Posterior cingulate gyrus (tissue), 11 donors: Measurements from ENCODE around the gene GPR75.
"Not testable (repeated sequence)": the region's sequence is repeated elsewhere in the genome, so short reads cannot be mapped to it uniquely, and the experiment has no call there.

Experiments used
- DNase-seq, 10 donors: peaks; one replicate each; pipeline versions ENCODE4 v3.0.0 to v3.0.0-alpha.2; 2020 to 2021; ENCODE audit warnings: mixed read lengths in 3 of 10
- intact Hi-C: fragments of 100-400 bp; cut with DNase I; formaldehyde crosslinking; loops from one replicate; pipeline ENCODE4 v1.15.1; 2023

Gene GPR75

GRCh38 chr2:53856272-53856671 is 3.5 kb downstream of the GPR75 start:
- intact Hi-C loops, result no loop called here
- DNase-seq, result no peak

- intact Hi-C loops, result no loop called here
- DNase-seq, result no peak
These were observed 5.1 kb downstream of the GPR75 start for GRCh38 chr2:53854678-53855077.

- intact Hi-C loops, result no loop called here
- DNase-seq, result no peak
These were observed 7.2 kb downstream of the GPR75 start for GRCh38 chr2:53852532-53852931.

GRCh38 chr2:53851052-53851757 is 8.6 kb downstream of the GPR75 start:
- DNase-seq, intact Hi-C loops: not testable (repeated sequence)

GRCh38 chr2:53848062-53848461 is 11.7 kb downstream of the GPR75 start:
- intact Hi-C loops, result no loop called here
- DNase-seq, result no peak

- intact Hi-C loops, result no loop called here
- DNase-seq, result no peak
These were observed 16.2 kb downstream of the GPR75 start for GRCh38 chr2:53843595-53843994.

- DNase-seq, result no peak
- intact Hi-C loops, result no loop called here
These were observed 16.9 kb downstream of the GPR75 start for GRCh38 chr2:53842891-53843290.

- intact Hi-C loops, DNase-seq: not testable (repeated sequence)
These were observed 18.1 kb downstream of the GPR75 start for GRCh38 chr2:53841651-53842050.

- intact Hi-C loops, result no loop called here
- no peak for DNase-seq
These were observed 19.2 kb downstream of the GPR75 start for GRCh38 chr2:53840580-53840979.

- DNase-seq, intact Hi-C loops: not testable (repeated sequence)
These were observed 29.8 kb downstream of the GPR75 start for GRCh38 chr2:53829980-53830290.

- intact Hi-C loops, result no loop called here
- DNase-seq, result peak in 2 of 10 donors; percentile 14 to 85
These were observed 30.3 kb downstream of the GPR75 start for GRCh38 chr2:53829273-53829979.

GRCh38 chr2:53828331-53828730 is 31.4 kb downstream of the GPR75 start:
- DNase-seq, result no peak
- intact Hi-C loops, result no loop called here

- intact Hi-C loops, result no loop called here
- no peak for DNase-seq
These were observed 32.2 kb downstream of the GPR75 start for GRCh38 chr2:53827398-53828175.

GRCh38 chr2:53826587-53827397 is 33.0 kb downstream of the GPR75 start:
- intact Hi-C loops, result no loop called here
- no peak for DNase-seq

GRCh38 chr2:53826030-53826410 is 33.7 kb downstream of the GPR75 start:
- intact Hi-C loops, result no loop called here
- no peak for DNase-seq

GRCh38 chr2:53823639-53824038 is 36.1 kb downstream of the GPR75 start:
- intact Hi-C loops, DNase-seq: not testable (repeated sequence)

GRCh38 chr2:53821810-53822209 is 38.0 kb downstream of the GPR75 start:
- intact Hi-C loops, result no loop called here

GRCh38 chr2:53820711-53821110 is 39.1 kb downstream of the GPR75 start:
- intact Hi-C loops, result no loop called here
- DNase-seq, result no peak

More at GRCh38 chr2:53821810-53822209, 38.0 kb downstream of the GPR75 start:
- DNase-seq, result no peak

GRCh38 chr2:53820048-53820447 is 39.7 kb downstream of the GPR75 start:
- intact Hi-C loops, result no loop called here
- no peak for DNase-seq

GRCh38 chr2:53819634-53820033 is 40.1 kb downstream of the GPR75 start:
- DNase-seq, result no peak
- intact Hi-C loops, result no loop called here
